Osteocyte (in vitro differentiated cells): ENCODE measurements around the gene UTS2B. TPM values are rescaled to one million over a fixed set of nuclear protein-coding genes. Genes with fewer than 3 reads are reported as not detected.
A peak's percentile ranks its signal among the peaks of the same experiment; 100 is the strongest.

Source experiments
- DNase-seq: peaks from one replicate; pipeline ENCODE4 v3.0.0; 2021; ENCODE audit warnings: mixed read lengths; ENCODE audit not compliant: unreplicated experiment; ENCODE audit errors: extremely low spot score
- H3K27ac Mint-ChIP-seq: one replicate; pipeline ENCODE4 v1.8.0; 2021; ENCODE audit warnings: mild to moderate bottlenecking, mixed read lengths; ENCODE audit not compliant: unreplicated experiment
- H3K27me3 Mint-ChIP-seq: one replicate; pipeline ENCODE4 v1.8.0; 2021; ENCODE audit warnings: mixed read lengths; ENCODE audit not compliant: unreplicated experiment
- H3K36me3 Mint-ChIP-seq: one replicate; pipeline ENCODE4 v1.8.0; 2021; ENCODE audit warnings: mixed read lengths; ENCODE audit not compliant: unreplicated experiment
- H3K4me1 Mint-ChIP-seq: one replicate; pipeline ENCODE4 v1.8.0; 2021; ENCODE audit warnings: mixed read lengths; ENCODE audit not compliant: unreplicated experiment
- H3K4me3 Mint-ChIP-seq: one replicate; pipeline ENCODE4 v1.8.0; 2021; ENCODE audit warnings: mild to moderate bottlenecking, moderate library complexity, mixed read lengths; ENCODE audit not compliant: unreplicated experiment
- H3K9me3 Mint-ChIP-seq: one replicate; pipeline ENCODE4 v1.8.0; 2021; ENCODE audit warnings: mixed read lengths; ENCODE audit not compliant: unreplicated experiment
- CTCF ChIP-seq: fragments of 200-600 bp; sonication (generic); IDR thresholded peaks from 2 replicates; pipeline ENCODE4 v1.5.0; 2021; ENCODE audit warnings: antibody characterized with exemption, mild to moderate bottlenecking, moderate library complexity
- total RNA-seq: library from RNA; stranded (reverse); gene quantifications from 2 replicates; pipeline ENCODE4 v1.2.1, GENCODE V29; 2021

Gene UTS2B
- total RNA-seq, 1 donor from 2014 or later = 0.75 TPM

GRCh38 chr3:191345334-191345733, 15.0 kb upstream of the UTS2B start:
- H3K9me3 Mint-ChIP-seq = no peaks in the 10 kb centered on the region
- no peak for DNase-seq
- H3K4me3 Mint-ChIP-seq = no peak overlapping the region
- H3K36me3 Mint-ChIP-seq = no peaks in the 10 kb centered on the region
- H3K27me3 Mint-ChIP-seq = no peaks in the 10 kb centered on the region
- H3K4me1 Mint-ChIP-seq = peaks cover 49% of the 10 kb centered on the region
- H3K27ac Mint-ChIP-seq = no peak overlapping the region
- no peak for TF ChIP-seq CTCF

GRCh38 chr3:191343913-191344312, 13.6 kb upstream of the UTS2B start:
- H3K4me3 Mint-ChIP-seq = no peak overlapping the region

GRCh38 chr3:191343115-191343514, 12.8 kb upstream of the UTS2B start:
- H3K36me3 Mint-ChIP-seq = no peaks in the 10 kb centered on the region
- no peak for TF ChIP-seq CTCF
- no peak for DNase-seq
- H3K27me3 Mint-ChIP-seq = no peaks in the 10 kb centered on the region
- H3K9me3 Mint-ChIP-seq = no peaks in the 10 kb centered on the region
- peaks cover 67% of the 10 kb centered on the region for H3K4me1 Mint-ChIP-seq
- no peak overlapping the region for H3K4me3 Mint-ChIP-seq
- H3K27ac Mint-ChIP-seq = peak overlapping the region; percentile 80

More at GRCh38 chr3:191343913-191344312, 13.6 kb upstream of the UTS2B start:
- Mint-ChIP-seq H3K27me3 (no peaks in the 10 kb centered on the region), H3K27ac (peak overlapping the region; percentile 80), H3K9me3 (no peaks in the 10 kb centered on the region), H3K36me3 (no peaks in the 10 kb centered on the region), H3K4me1 (peaks cover 63% of the 10 kb centered on the region)
- no peak for DNase-seq
- no peak for TF ChIP-seq CTCF

GRCh38 chr3:191342411-191342810, 12.1 kb upstream of the UTS2B start:
- no peaks in the 10 kb centered on the region for H3K27me3 Mint-ChIP-seq
- peak overlapping the region; percentile 2 for H3K4me3 Mint-ChIP-seq
- TF ChIP-seq CTCF = no peak
- no peak for DNase-seq
- no peaks in the 10 kb centered on the region for H3K9me3 Mint-ChIP-seq
- H3K27ac Mint-ChIP-seq = peak overlapping the region; percentile 80
- peaks cover 72% of the 10 kb centered on the region for H3K4me1 Mint-ChIP-seq
- H3K36me3 Mint-ChIP-seq = peaks cover 2% of the 10 kb centered on the region

GRCh38 chr3:191342006-191342405, 11.7 kb upstream of the UTS2B start:
- peaks cover 76% of the 10 kb centered on the region for H3K4me1 Mint-ChIP-seq
- no peak for DNase-seq
- peaks cover 2% of the 10 kb centered on the region for H3K36me3 Mint-ChIP-seq
- TF ChIP-seq CTCF = no peak
- no peak overlapping the region for H3K4me3 Mint-ChIP-seq
- no peaks in the 10 kb centered on the region for H3K9me3 Mint-ChIP-seq
- H3K27ac Mint-ChIP-seq = peak overlapping the region; percentile 80
- H3K27me3 Mint-ChIP-seq = no peaks in the 10 kb centered on the region
